GM19043 (cell line): ENCODE data around the gene FRS2.

Source experiments
- ATAC-seq: cut with Tn5 transposase; IDR thresholded peaks from one replicate; pipeline ENCODE4 v1.9.1; 2021; ENCODE audit warnings: low read depth; ENCODE audit not compliant: unreplicated experiment

Gene FRS2

DNA sequence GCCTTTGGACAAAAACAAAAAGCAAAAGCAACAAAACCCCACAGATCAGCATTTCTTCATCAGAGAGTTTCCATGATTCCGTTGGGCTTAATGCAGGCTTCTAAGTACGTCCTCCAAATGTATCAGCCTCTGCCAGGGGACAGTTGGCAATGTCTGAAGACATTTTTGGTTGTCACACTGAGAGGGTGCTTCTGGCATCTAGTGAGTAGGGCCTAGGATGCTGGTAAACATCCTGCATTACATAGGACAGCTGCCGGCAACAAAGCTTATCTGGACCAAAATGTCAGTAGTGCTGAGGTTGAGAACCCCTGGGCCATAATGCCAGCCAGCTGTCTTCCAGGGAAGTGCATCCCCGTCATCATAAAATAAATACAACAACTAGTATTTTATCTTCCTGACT, 149.9 kb downstream of the FRS2 start:
- ATAC-seq = no peak

DNA sequence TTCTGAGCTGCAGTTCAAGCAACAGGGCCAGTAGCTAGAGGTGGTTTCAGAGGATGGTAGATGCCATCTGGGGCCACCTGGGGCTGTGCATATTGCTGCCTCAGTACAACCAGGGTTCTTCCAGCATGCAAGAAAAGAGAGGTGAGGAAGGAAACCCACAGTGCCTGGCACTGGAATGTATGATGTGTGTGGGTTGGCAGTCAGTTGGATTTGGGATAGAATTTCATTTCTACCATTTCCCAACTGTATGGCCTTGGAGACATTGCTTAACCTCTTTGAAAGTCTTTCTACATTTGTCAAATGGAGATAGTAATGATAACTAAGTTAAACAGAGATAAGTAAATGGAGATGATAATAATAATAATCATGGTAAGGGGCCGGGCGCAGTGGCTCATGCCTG, 150.7 kb downstream of the FRS2 start:
- no peak for ATAC-seq

DNA sequence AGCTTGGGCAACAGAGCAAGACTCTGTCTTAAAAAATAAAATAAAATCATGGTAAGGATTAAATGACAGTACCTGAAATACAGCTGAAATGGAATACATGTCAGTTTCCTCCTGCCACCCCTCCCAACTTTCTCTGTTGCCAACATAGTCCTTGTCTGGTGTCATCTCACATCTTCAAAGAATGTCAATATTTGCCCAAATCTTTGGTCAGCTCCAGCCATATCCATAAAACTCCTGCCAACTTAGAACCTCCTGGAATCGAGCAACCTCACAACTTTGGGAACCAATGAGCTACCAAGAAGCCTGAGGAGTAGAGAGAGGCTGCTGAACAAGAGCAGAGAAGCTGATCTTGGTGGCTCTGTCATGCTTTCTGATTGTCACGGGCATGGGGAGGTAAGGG, 151.4 kb downstream of the FRS2 start:
- no peak for ATAC-seq

DNA sequence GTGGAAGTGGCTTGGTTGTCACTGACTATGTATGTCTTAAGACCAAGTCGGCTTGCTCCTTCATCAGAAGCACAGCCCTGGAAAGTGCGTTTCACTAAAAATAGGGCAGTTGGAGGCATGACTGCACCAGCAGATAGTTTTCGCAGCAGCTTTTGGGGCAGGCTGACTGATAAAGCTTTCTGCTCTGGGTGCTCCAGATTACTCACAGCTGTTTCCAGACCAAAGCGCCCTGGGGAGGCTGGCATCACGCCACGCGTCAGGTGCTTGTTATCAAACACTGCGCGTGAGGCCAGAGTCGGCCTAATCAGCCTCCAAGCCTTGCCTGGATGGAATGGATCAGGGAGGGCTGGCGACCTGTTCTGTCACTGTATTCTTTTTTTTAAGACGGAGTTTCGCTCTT, 153.8 kb downstream of the FRS2 start:
- ATAC-seq = no peak

DNA sequence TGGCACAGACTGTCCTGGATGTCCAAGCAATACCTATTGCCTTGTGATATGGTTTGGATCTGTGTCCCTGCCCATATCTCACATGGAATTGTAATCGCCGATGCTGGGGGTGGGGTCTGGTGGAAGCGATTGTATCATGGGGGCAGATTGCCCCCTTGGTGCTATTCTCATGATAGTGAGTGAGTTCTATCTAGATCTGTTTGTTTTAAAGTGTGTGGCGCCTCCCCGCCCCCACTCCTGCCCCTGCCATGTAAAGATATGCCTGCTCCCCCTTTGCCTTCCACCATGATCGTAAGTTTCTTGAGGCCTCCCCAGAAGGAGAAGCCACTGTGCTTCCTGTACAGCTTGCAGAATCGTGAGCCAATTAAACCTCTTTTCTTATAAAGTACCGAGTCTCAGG, 157.3 kb downstream of the FRS2 start:
- ATAC-seq = no peak
